Measurements from ENCODE around the gene ARID5B.

Gene ARID5B

DNA sequence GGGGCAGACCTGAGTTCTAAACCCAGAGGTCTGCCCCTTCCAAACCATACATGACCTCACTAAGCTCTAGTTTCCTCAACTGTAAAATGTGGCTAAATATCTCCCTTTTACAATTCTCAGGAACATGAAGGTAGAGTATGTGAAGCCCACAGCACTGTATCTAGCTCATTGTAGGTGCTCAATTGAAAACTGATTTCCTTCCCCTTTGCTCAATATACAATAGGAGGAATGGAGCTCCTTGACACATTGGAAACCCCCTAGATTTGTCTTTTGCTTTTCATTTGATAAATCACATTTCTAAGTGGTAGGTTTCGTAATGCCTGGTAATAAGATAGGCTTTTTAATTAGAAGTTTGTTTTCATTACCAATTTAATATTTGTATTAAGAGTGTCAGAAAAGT is 153.3 kb downstream of the ARID5B start:
- Histone ChIP-seq H3K4me1 (ENCODE audit: insufficient read depth, low read length) (no peaks in the 10 kb centered on the region), H3K4me2 (ENCODE audit: insufficient read depth, low read length) (no peak overlapping the region), H3K79me2 (ENCODE audit: insufficient read depth, low read length) (no peaks in the 10 kb centered on the region), H3K9me3 (ENCODE audit: insufficient read depth, low read length, severe bottlenecking) (no peaks in the 10 kb centered on the region), H3K27ac (ENCODE audit: low read length) (no peak overlapping the region), H3K27me3 (ENCODE audit: insufficient read depth, low read length, poor library complexity) (no peaks in the 10 kb centered on the region), H3K9ac (ENCODE audit: low read depth, low read length) (no peak overlapping the region), H3K36me3 (ENCODE audit: insufficient read depth, low read length) (no peaks in the 10 kb centered on the region), H2AFZ (ENCODE audit: low read depth, low read length) (no peak overlapping the region), H4K20me1 (ENCODE audit: insufficient read depth, low read length) (no peaks in the 10 kb centered on the region), H3K4me3 (ENCODE audit: low read depth in 1 of 2, low read length in 2 of 2) (no peak overlapping the region)
- no peak for TF ChIP-seq EZH2 (IDR thresholded peaks at IDR 0.05; ENCODE audit: borderline replicate concordance, low read depth, low read length, severe bottlenecking)
- TF ChIP-seq CTCF (IDR thresholded peaks at IDR 0.05; ENCODE audit: borderline replicate concordance, extremely low read depth, low read length, poor library complexity, severe bottlenecking): no peak
- DNase-seq (no peak), ATAC-seq (ENCODE audit: insufficient read depth, low read depth) (no peak)

DNA sequence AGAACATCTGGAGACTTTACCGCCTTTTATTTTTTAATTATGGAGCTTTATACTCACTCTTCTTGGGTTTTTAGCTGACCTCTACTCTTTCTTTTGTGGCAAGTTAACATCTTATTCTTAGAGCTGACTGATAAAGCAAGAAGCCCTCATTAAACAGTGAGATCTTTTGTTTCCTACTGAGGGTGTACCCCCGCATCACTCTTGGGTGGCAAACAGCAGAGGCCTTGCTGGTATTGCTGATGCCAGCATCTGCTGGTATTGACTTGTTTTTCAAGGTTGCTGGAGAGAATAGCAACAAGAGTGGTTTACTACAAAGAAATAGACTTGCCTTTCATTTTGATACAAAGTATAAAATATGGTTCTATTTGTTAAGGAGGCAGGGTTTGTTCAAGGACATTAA is 154.7 kb downstream of the ARID5B start:
- Histone ChIP-seq H3K4me2 (ENCODE audit: insufficient read depth, low read length) (no peak overlapping the region), H3K27ac (ENCODE audit: low read length) (no peak overlapping the region), H3K9ac (ENCODE audit: low read depth, low read length) (no peak overlapping the region), H3K27me3 (ENCODE audit: insufficient read depth, low read length, poor library complexity) (no peaks in the 10 kb centered on the region), H3K79me2 (ENCODE audit: insufficient read depth, low read length) (no peaks in the 10 kb centered on the region), H3K4me3 (ENCODE audit: low read depth in 1 of 2, low read length in 2 of 2) (no peak overlapping the region), H3K4me1 (ENCODE audit: insufficient read depth, low read length) (no peaks in the 10 kb centered on the region), H2AFZ (ENCODE audit: low read depth, low read length) (no peak overlapping the region), H3K36me3 (ENCODE audit: insufficient read depth, low read length) (no peaks in the 10 kb centered on the region), H3K9me3 (ENCODE audit: insufficient read depth, low read length, severe bottlenecking) (no peaks in the 10 kb centered on the region), H4K20me1 (ENCODE audit: insufficient read depth, low read length) (no peaks in the 10 kb centered on the region)
- TF ChIP-seq CTCF (IDR thresholded peaks at IDR 0.05; ENCODE audit: borderline replicate concordance, extremely low read depth, low read length, poor library complexity, severe bottlenecking) (no peak), EZH2 (IDR thresholded peaks at IDR 0.05; ENCODE audit: borderline replicate concordance, low read depth, low read length, severe bottlenecking) (no peak)
- DNase-seq: no peak
- no peak for ATAC-seq (ENCODE audit: insufficient read depth, low read depth)

DNA sequence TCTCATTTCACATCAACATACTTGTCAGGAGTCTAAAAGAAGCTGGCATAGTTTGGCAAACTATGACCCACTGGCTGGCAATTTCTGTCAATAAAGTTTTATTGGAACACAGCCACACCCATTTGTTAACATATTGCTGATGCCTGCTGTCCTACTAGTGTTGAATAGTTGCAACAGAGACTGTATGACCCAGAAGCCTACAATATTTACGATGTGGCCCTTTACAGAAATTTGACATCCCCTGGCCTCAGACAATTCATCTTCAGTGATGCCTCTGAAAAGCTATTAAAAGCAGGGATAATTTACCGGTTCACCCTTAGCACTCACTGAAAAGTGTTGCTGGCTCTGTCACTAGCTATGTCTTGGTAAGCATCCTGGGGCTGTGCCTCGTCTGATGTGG is 155.2 kb downstream of the ARID5B start:
- TF ChIP-seq CTCF (IDR thresholded peaks at IDR 0.05; ENCODE audit: borderline replicate concordance, extremely low read depth, low read length, poor library complexity, severe bottlenecking) (no peak), EZH2 (IDR thresholded peaks at IDR 0.05; ENCODE audit: borderline replicate concordance, low read depth, low read length, severe bottlenecking) (no peak)
- Histone ChIP-seq H3K4me2 (ENCODE audit: insufficient read depth, low read length) (no peak overlapping the region), H4K20me1 (ENCODE audit: insufficient read depth, low read length) (no peaks in the 10 kb centered on the region), H2AFZ (ENCODE audit: low read depth, low read length) (no peak overlapping the region), H3K9me3 (ENCODE audit: insufficient read depth, low read length, severe bottlenecking) (no peaks in the 10 kb centered on the region), H3K4me3 (ENCODE audit: low read depth in 1 of 2, low read length in 2 of 2) (no peak overlapping the region), H3K36me3 (ENCODE audit: insufficient read depth, low read length) (no peaks in the 10 kb centered on the region), H3K27ac (ENCODE audit: low read length) (no peak overlapping the region), H3K79me2 (ENCODE audit: insufficient read depth, low read length) (no peaks in the 10 kb centered on the region), H3K27me3 (ENCODE audit: insufficient read depth, low read length, poor library complexity) (no peaks in the 10 kb centered on the region), H3K4me1 (ENCODE audit: insufficient read depth, low read length) (no peaks in the 10 kb centered on the region), H3K9ac (ENCODE audit: low read depth, low read length) (no peak overlapping the region)
- DNase-seq (no peak), ATAC-seq (ENCODE audit: insufficient read depth, low read depth) (no peak)

- no peaks in the 10 kb centered on the region for H3K27me3 ChIP-seq (ENCODE audit: insufficient read depth, low read length, poor library complexity)
- H3K36me3 ChIP-seq (ENCODE audit: insufficient read depth, low read length): no peaks in the 10 kb centered on the region
- H3K9me3 ChIP-seq (ENCODE audit: insufficient read depth, low read length, severe bottlenecking): no peaks in the 10 kb centered on the region
- DNase-seq (no peak), ATAC-seq (ENCODE audit: insufficient read depth, low read depth) (no peak)
- no peak for TF ChIP-seq EZH2 (IDR thresholded peaks at IDR 0.05; ENCODE audit: borderline replicate concordance, low read depth, low read length, severe bottlenecking)
- TF ChIP-seq CTCF (IDR thresholded peaks at IDR 0.05; ENCODE audit: borderline replicate concordance, extremely low read depth, low read length, poor library complexity, severe bottlenecking): no peak
- H3K4me2 ChIP-seq (ENCODE audit: insufficient read depth, low read length): no peak overlapping the region
- no peaks in the 10 kb centered on the region for H3K4me1 ChIP-seq (ENCODE audit: insufficient read depth, low read length)
- H3K79me2 ChIP-seq (ENCODE audit: insufficient read depth, low read length): no peaks in the 10 kb centered on the region
- H2AFZ ChIP-seq (ENCODE audit: low read depth, low read length): no peak overlapping the region
- H3K4me3 ChIP-seq (ENCODE audit: low read depth in 1 of 2, low read length in 2 of 2): no peak overlapping the region
- H4K20me1 ChIP-seq (ENCODE audit: insufficient read depth, low read length): no peaks in the 10 kb centered on the region
- H3K27ac ChIP-seq (ENCODE audit: low read length): no peak overlapping the region
- H3K9ac ChIP-seq (ENCODE audit: low read depth, low read length): no peak overlapping the region
Observed at GRCh38 chr10:62057359-62057758, 155.9 kb downstream of the ARID5B start.
